NCI-H774 (cell line): ENCODE measurements around the gene CCNT2.
A peak's percentile ranks its signal among the peaks of the same experiment; 100 is the strongest.
"Not testable (repeated sequence)": the region's sequence is repeated elsewhere in the genome, so short reads cannot be mapped to it uniquely, and the experiment has no call there.

Source experiments
- DNase-seq: peaks from one replicate; lab custom pipeline; 2025; lab: John Stamatoyannopoulos, UW

CCNT2 gene

DNA sequence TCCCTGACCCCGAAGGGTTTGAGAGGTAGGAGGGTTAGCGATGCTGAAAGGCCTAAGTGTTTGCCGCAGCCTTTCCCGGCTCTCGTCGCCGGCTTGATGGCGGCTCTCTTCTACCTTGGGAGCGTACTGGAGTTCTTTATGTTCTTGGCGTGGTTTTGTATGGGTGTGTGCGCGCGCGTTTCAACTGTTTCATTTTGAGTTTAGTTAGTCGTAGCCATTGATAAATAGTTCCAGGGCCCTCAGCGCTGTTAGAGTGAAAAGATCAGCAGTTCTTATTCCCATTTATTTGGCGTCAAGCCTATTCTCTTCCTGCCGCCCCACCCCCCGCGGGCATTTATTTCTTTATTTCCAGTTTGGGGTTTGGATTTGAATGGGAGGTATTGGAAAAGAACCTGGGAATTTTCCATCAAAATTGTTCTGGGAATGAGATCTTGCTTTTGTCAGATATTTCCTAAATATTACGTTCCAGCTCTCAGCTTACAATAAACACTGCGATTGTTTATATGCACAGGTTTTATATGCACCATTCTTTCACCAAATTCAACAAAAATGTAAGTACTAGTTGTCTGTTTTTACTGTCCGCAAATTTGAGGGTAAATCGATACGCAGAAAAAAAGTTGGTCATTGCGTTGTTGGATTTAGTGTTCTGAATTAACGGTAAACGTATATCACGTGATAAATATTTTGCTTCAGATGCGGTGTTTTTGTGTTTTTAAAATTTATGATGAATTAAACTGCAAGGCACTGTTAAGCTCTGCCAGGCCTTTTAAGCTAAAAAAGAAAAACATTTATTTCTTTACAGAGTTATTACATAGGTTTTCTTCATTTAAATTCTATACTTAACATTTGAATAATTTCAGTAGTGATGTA, 954 bp downstream of the CCNT2 start:
- peak; percentile 19 for DNase-seq

GRCh38 chr2:134924912-134925311, 6.3 kb downstream of the CCNT2 start:
- no peak for DNase-seq

DNA sequence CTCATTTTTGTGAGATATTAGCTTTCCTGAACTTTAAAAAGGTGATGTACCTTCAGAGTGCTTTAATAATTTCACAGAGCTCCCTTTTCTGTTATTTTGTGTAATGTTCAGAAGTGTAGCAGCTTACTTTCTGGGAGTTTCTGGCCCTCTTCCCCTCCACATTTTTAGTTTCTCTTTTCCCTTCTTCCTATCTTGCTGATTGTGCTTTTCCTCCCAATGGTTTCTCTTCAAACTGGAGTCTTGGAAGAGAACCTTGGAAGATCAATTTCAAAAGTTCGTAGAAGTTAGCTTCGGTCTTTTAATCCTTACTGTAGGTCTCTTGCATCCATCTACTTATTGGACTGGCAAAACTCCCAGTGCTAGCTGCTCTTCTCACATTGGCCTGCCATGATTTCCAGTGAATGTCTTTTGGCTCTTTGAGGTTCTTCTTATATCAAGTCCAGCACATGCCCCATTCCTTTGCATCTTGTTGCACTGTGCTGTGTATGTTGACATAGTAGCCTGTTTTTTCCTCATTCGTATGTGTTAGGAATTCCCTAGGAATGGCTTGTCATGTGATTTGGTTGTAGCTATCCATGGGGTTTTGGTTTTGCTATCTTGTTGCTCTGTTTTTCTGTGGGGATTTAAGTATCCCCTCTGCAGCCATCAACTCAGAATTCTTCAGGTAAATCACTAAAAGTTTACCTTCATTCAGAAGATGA, 7.8 kb downstream of the CCNT2 start:
- no peak for DNase-seq

GRCh38 chr2:134927195-134927594, 8.6 kb downstream of the CCNT2 start:
- DNase-seq, result no peak

DNA sequence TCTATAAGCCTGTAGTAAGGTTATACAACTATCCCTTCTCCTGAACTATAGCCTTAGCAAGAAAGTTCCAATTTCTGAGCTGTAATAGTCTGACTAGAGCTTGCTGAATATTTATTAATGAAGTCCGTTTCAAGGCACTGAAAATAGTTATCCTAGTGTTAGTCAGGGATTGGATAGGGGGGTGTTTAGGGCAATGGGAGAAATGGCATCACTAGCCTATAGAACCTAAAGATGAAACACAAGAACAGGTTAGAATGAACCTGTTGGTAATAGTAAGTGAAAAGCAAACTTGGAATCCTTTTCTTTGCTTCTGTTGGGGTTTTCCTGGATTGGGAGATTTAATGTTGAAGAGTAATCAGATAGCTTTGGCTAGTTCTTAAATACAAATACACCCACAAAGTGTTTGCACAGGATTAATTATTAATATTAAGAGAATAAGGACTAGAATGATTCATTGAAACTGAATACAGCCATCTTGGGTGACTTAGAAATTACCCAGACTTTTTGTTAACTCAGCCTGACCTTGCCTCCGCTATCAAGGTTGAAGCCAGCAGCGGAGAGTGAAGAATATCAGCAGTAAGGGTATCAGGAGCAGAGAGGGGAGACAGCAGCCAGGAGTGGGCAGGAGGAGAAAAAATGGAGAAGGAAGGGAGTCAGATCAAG, 14.4 kb downstream of the CCNT2 start:
- no peak for DNase-seq

DNA sequence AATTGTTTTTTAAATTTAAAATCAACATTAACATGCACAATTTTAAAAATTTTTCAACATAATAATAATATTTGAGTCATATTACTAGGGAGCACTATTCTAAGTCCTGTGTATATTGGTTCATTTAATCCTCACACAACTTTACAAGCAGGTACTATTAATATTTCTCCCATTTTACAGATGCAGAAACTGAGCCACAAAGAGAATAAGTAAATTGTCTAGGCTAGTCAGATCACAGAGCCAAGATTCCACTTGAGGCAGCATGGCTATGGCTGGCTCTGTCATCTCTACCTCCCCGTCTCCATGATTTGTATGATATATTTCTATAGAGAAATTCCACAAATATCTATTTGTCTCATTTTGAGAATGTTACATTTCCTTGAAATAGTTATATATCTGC, 15.1 kb downstream of the CCNT2 start:
- DNase-seq, result no peak

GRCh38 chr2:134934150-134934549, 15.5 kb downstream of the CCNT2 start:
- no peak for DNase-seq

GRCh38 chr2:134934641-134935040, 16.0 kb downstream of the CCNT2 start:
- DNase-seq, result no peak

GRCh38 chr2:134936691-134937090, 18.1 kb downstream of the CCNT2 start:
- DNase-seq, result no peak

- DNase-seq, result no peak
These were observed 24.9 kb downstream of the CCNT2 start for GRCh38 chr2:134943540-134943939.

DNA sequence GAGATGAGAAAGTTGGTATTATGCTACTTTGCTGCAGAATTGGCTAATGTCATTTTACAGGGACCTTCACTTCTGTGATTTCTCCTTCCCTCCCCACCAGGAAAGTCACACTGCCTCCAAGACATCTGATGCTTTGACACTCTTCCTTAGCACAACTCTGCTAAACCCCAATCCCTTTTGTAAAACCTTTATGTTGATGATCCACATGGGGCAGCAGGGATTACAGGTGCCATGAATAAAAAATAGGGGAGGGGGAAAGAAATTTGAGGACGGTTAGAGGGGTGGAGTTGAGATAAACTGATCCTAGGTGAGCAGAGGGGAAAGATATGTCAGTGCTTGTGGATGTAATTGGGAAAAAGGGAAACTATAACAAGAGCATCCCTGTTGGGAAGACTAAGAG, 26.4 kb downstream of the CCNT2 start:
- no peak for DNase-seq

- no peak for DNase-seq
These were observed 27.5 kb downstream of the CCNT2 start for GRCh38 chr2:134946073-134946472.

- DNase-seq, result no peak
These were observed 31.5 kb downstream of the CCNT2 start for GRCh38 chr2:134949981-134950708.

GRCh38 chr2:134950886-134951285, 32.3 kb downstream of the CCNT2 start:
- no peak for DNase-seq

- no peak for DNase-seq
These were observed 34.0 kb downstream of the CCNT2 start for GRCh38 chr2:134952608-134953007.

- no peak for DNase-seq
These were observed 35.4 kb downstream of the CCNT2 start for GRCh38 chr2:134954065-134954464.

DNA sequence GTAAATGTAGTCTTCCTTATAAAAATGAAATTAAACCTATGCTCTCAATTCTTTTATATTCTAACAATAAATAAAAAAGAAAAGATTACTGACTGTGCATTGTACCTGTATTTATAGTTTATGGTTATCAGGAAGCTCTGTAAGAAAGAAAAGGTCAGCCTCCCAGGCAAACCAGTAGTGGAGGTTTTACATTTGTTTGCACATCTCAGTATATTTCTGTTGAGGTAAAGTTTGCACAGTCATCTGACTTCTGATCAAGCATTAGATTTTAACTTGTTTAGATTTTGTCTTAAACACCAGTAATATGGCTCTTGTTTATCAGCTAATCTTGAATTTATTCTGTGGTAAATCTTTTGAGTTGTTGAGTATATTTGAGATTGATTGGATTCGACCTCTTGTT, 37.1 kb downstream of the CCNT2 start:
- no peak for DNase-seq

GRCh38 chr2:134957477-134957876, 38.9 kb downstream of the CCNT2 start:
- DNase-seq, result no peak

- not testable (repeated sequence) for DNase-seq
These were observed 48.5 kb downstream of the CCNT2 start for GRCh38 chr2:134967166-134967565.

DNA sequence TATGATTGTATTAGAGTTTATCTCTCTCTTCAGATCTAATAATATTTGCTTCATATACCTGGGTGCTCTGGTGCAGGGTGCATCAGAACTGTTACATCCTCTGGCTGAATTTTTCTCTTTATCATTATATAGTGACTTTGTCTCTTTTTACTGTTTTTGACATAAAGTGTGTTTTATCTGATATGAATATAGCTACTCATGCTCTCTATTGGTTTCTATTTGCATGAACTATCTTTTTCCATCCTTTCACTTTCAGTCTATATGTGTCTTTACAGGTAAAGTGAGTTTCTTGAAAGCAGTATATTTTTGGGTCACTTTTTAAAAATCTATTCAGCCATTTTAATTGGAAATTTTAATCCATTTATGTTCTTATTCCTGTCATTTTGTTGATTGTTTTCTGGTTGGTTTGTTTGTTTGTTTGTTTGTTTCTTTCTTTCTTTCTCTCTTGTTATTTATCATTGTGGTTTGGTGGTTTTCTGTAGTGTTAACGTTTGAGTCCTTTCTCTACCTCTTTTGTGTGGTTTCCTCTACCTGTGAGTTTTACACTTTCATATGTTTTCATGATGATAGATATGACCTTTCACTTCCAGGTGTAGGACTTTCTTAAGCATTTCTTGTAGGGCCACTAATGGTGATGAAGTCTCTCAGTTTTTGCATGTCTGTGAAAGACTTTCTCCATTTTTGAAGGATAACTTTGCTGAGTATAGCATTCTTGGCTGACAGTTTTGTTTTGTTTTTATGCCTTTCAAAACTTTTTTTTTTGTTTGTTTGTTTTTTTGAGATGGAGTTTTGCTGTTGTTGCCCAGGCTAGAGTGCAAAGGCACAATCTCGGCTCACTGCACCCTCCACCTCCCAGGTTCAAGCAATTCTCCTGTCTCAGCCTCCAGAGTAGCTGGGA, 54.9 kb downstream of the CCNT2 start:
- DNase-seq, result no peak
